H1 (cell line): ENCODE data around the gene UFM1. TPM values are rescaled to one million over a fixed set of nuclear protein-coding genes. Genes with fewer than 3 reads are reported as not detected.

Experiments
- CTCF ChIA-PET: fragments of 300-600 bp; sonication (Branson Sonifier 250); formaldehyde crosslinking; loops from one replicate; lab custom pipeline; 2021; ENCODE audit not compliant: partially characterized antibody; lab: Charles Lee
- POLR2A ChIA-PET: fragments of 300-600 bp; sonication (Branson Sonifier 250); formaldehyde crosslinking; loops from one replicate; lab custom pipeline; 2021; ENCODE audit warnings: inconsistent platforms; ENCODE audit not compliant: partially characterized antibody; lab: Charles Lee
- DNase-seq, 2 experiments: peaks; one replicate each; pipeline versions ENCODE4 v3.0.0 to v3.0.0-alpha.2; 2010 to 2022; ENCODE audit warnings: low spot score in 2 of 2, low read depth in 1 of 2, mixed read lengths in 1 of 2
- FAIRE-seq: peaks from 2 replicates; lab custom pipeline; 2011; peaks lifted over from hg19 to GRCh38; lab: Jason Lieb, UNC
- H2AFZ ChIP-seq: 2 replicates; pipeline ENCODE4 v1.8.1; 2012; ENCODE audit warnings: low read length, inconsistent platforms
- H2AK5ac ChIP-seq: 2 replicates; pipeline ENCODE4 v1.6.1; 2013; ENCODE audit warnings: low read depth, low read length
- H2BK120ac ChIP-seq: replicated peaks from 2 replicates; pipeline ENCODE3; 2013; ENCODE audit warnings: low read depth, low read length, inconsistent platforms
- H2BK12ac ChIP-seq: 2 replicates; pipeline ENCODE4 v1.6.1; 2013; ENCODE audit warnings: low read depth, low read length
- H2BK15ac ChIP-seq: 2 replicates; pipeline ENCODE4 v1.6.1; 2013; ENCODE audit warnings: low read length
- H2BK20ac ChIP-seq: 2 replicates; pipeline ENCODE4 v1.6.1; 2013; ENCODE audit warnings: low read length
- H2BK5ac ChIP-seq: 2 replicates; pipeline ENCODE4 v1.6.1; 2013; ENCODE audit warnings: low read depth, low read length
- H3K14ac ChIP-seq: 2 replicates; pipeline ENCODE4 v1.6.1; 2013; ENCODE audit warnings: inconsistent platforms; ENCODE audit not compliant: insufficient read length
- H3K18ac ChIP-seq: 2 replicates; pipeline ENCODE4 v1.6.1; 2013; ENCODE audit warnings: low read length; ENCODE audit errors: extremely low read depth
- H3K23ac ChIP-seq: 2 replicates; pipeline ENCODE4 v1.6.1; 2013; ENCODE audit warnings: inconsistent platforms; ENCODE audit not compliant: insufficient read length
- H3K23me2 ChIP-seq: 2 replicates; pipeline ENCODE4 v1.6.1; 2013; ENCODE audit warnings: low read depth, low read length
- H3K27ac ChIP-seq: 2 replicates; pipeline ENCODE4 v1.6.1; 2011; ENCODE audit warnings: low read depth, low read length, inconsistent platforms
- H3K27me3 ChIP-seq, 4 experiments: replicated peaks in 1 of 4; 1 replicate in 1 of 4; 2 replicates in 3 of 4; pipeline versions ENCODE4 v1.6.1 to v1.8.1; 2011 to 2013; ENCODE audit warnings: low read length in 3 of 4, mild to moderate bottlenecking in 3 of 4, inconsistent platforms in 2 of 4, mixed read lengths in 2 of 4, moderate library complexity in 1 of 4; ENCODE audit not compliant: control insufficient read depth in 3 of 4, insufficient read depth in 3 of 4; ENCODE audit errors: extremely low read depth in 1 of 4
- H3K36me3 ChIP-seq, 4 experiments: 2 replicates each; pipeline versions ENCODE4 v1.6.1 to v1.8.1; 2011 to 2013; ENCODE audit warnings: mild to moderate bottlenecking in 4 of 4, low read length in 3 of 4, moderate library complexity in 2 of 4, control low read depth in 1 of 4, inconsistent platforms in 1 of 4; ENCODE audit not compliant: insufficient read depth in 4 of 4, control insufficient read depth in 2 of 4
- H3K4ac ChIP-seq: replicated peaks from 2 replicates; pipeline ENCODE3; 2013; ENCODE audit warnings: low read length, low read depth, mixed read lengths, inconsistent platforms; ENCODE audit not compliant: insufficient read length
- H3K4me1 ChIP-seq, 4 experiments: replicated peaks in 1 of 4; 1 replicate in 1 of 4; 2 replicates in 3 of 4; pipeline versions ENCODE4 v1.6.1 to v1.8.1; 2011 to 2013; ENCODE audit warnings: low read length in 3 of 4, inconsistent platforms in 2 of 4, mixed read lengths in 1 of 4; ENCODE audit not compliant: insufficient read depth in 4 of 4, control insufficient read depth in 3 of 4
- H3K4me2 ChIP-seq, 2 experiments: 2 replicates each; pipeline versions ENCODE4 v1.6.1 to v1.8.1; 2011 to 2013; ENCODE audit warnings: low read depth in 2 of 2, low read length in 2 of 2, control low read depth in 1 of 2, inconsistent platforms in 1 of 2, mild to moderate bottlenecking in 1 of 2; ENCODE audit not compliant: insufficient read depth in 1 of 2
- H3K4me3 ChIP-seq, 4 experiments: fragments of 200-600, 300-600 bp in 1 of 4; sonication (generic), shearing (Covaris generic), sonication (Bioruptor Twin) in 1 of 4; 2 replicates each; pipeline versions ENCODE4 v1.5.1 to v1.8.1; 2011 to 2016; ENCODE audit warnings: low read length in 4 of 4, low read depth in 3 of 4, control low read depth in 2 of 4, inconsistent platforms in 2 of 4, mild to moderate bottlenecking in 2 of 4, mixed read lengths in 1 of 4, moderate library complexity in 1 of 4; ENCODE audit not compliant: insufficient read depth in 2 of 4; ENCODE audit errors: extremely low read depth in 1 of 4
- H3K56ac ChIP-seq: replicated peaks from 2 replicates; pipeline ENCODE3; 2013; ENCODE audit warnings: low read depth, mild to moderate bottlenecking, mixed read lengths, low read length, inconsistent platforms; ENCODE audit not compliant: insufficient read length
- H3K79me1 ChIP-seq: 2 replicates; pipeline ENCODE4 v1.6.1; 2013; ENCODE audit warnings: low read depth, low read length, control low read depth
- H3K79me2 ChIP-seq, 2 experiments: 2 replicates each; pipeline versions ENCODE4 v1.6.1 to v1.8.1; 2012 to 2013; ENCODE audit warnings: low read length in 2 of 2, mild to moderate bottlenecking in 2 of 2, inconsistent platforms in 1 of 2; ENCODE audit not compliant: insufficient read depth in 2 of 2, control insufficient read depth in 1 of 2
- H3K9ac ChIP-seq, 4 experiments: replicated peaks in 1 of 4; 1 replicate in 1 of 4; 2 replicates in 3 of 4; pipeline versions ENCODE4 v1.6.1 to v1.8.1; 2011 to 2013; ENCODE audit warnings: low read depth in 3 of 4, low read length in 3 of 4, control low read depth in 2 of 4, mild to moderate bottlenecking in 2 of 4, moderate library complexity in 2 of 4, inconsistent platforms in 1 of 4; ENCODE audit errors: extremely low read depth in 1 of 4
- H3K9me3 ChIP-seq, 2 experiments: 2 replicates each; pipeline versions ENCODE4 v1.6.1 to v1.8.1; 2012 to 2013; ENCODE audit warnings: mild to moderate bottlenecking in 2 of 2, moderate library complexity in 2 of 2, control low read depth in 1 of 2, inconsistent platforms in 1 of 2, low read depth in 1 of 2, low read length in 1 of 2, mixed read lengths in 1 of 2; ENCODE audit not compliant: insufficient read depth in 2 of 2
- H4K20me1 ChIP-seq, 2 experiments: replicated peaks in 1 of 2; 2 replicates each; pipeline versions ENCODE3 to v1.8.1; 2011 to 2013; ENCODE audit warnings: inconsistent platforms in 2 of 2, low read length in 2 of 2, mild to moderate bottlenecking in 1 of 2; ENCODE audit not compliant: insufficient read depth in 2 of 2, control insufficient read depth in 1 of 2
- H4K5ac ChIP-seq: 2 replicates; pipeline ENCODE4 v1.6.1; 2013; ENCODE audit warnings: low read length, low read depth, mixed read lengths, inconsistent platforms; ENCODE audit not compliant: insufficient read length
- H4K8ac ChIP-seq: 2 replicates; pipeline ENCODE4 v1.8.0; 2013; ENCODE audit warnings: mild to moderate bottlenecking, moderate library complexity, low read length, inconsistent platforms; ENCODE audit not compliant: insufficient read depth; ENCODE audit errors: extremely low read depth
- H4K91ac ChIP-seq: replicated peaks from 2 replicates; pipeline ENCODE3; 2013; ENCODE audit warnings: low read length, mixed read lengths, inconsistent platforms; ENCODE audit not compliant: insufficient read length
- BACH1 ChIP-seq: IDR thresholded peaks from 2 replicates; pipeline ENCODE4 v1.6.1; 2012; ENCODE audit warnings: low read length, improper control_type of control experiment
- CREB1 ChIP-seq: IDR thresholded peaks from 2 replicates; pipeline ENCODE4 v1.6.1; 2012; ENCODE audit warnings: inconsistent platforms
- HDAC2 ChIP-seq, 2 experiments: fragments of 300-600 bp in 1 of 2; sonication (generic) in 1 of 2; IDR thresholded peaks; 2 replicates each; pipeline ENCODE4 v1.6.1; 2011 to 2012; ENCODE audit warnings: low read depth in 2 of 2, low read length in 2 of 2, mild to moderate bottlenecking in 2 of 2, moderate library complexity in 2 of 2, borderline replicate concordance in 1 of 2, inconsistent platforms in 1 of 2
- KDM4A ChIP-seq: IDR thresholded peaks from one replicate; pipeline ENCODE4 v1.7.1; 2012; ENCODE audit warnings: low read depth, mild to moderate bottlenecking, moderate library complexity, low read length, inconsistent platforms; ENCODE audit not compliant: severe bottlenecking
- POLR2A ChIP-seq, 2 experiments: IDR thresholded peaks; 1 replicate in 1 of 2; 2 replicates in 1 of 2; pipeline ENCODE4 v1.6.1; 2011; ENCODE audit warnings: low read depth in 2 of 2, low read length in 2 of 2, mild to moderate bottlenecking in 2 of 2; ENCODE audit errors: control extremely low read depth in 1 of 2
- SUZ12 ChIP-seq: fragments of 200-600 bp; sonication (generic); IDR thresholded peaks from 2 replicates; pipeline ENCODE4 v1.6.1; 2012; ENCODE audit warnings: mild to moderate bottlenecking, inconsistent platforms, low read length, moderate library complexity, mixed read lengths
- TAF1 ChIP-seq: IDR thresholded peaks from 2 replicates; pipeline ENCODE4 v1.6.1; 2011; ENCODE audit warnings: mild to moderate bottlenecking, low read depth, low read length
- WGBS, 2 experiments: shearing (Covaris generic) in 1 of 2; methylation state at CpG; one replicate each; pipeline versions ENCODE4 v1.1.6 to v1.1.7; 2013 to 2015; ENCODE audit warnings: low lambda C conversion rate in 2 of 2, mixed read lengths in 2 of 2, inconsistent platforms in 1 of 2, low coverage in 1 of 2, missing lambda C conversion rate in 1 of 2; ENCODE audit not compliant: insufficient replicate concordance in 2 of 2, insufficient coverage in 1 of 2, insufficient read length in 1 of 2; ENCODE audit errors: extremely low coverage in 1 of 2, missing lambda C conversion rate in 1 of 2; 5-methylcytosine and 5-hydroxymethylcytosine counted together
- polyA plus RNA-seq, 7 experiments: library from polyadenylated mRNA; depleted of rRNA in 3 of 7; stranded (reverse) in 5 of 7; unstranded in 2 of 7; fragments of >200 nt in 5 of 7; fragments of 200-250 nt in 2 of 7; gene quantifications; 1 replicate in 5 of 7; 2 replicates in 1 of 7; 4 replicates in 1 of 7; pipeline versions ENCODE4 v1.2.1 to v1.2.3, GENCODE V29; 2011 to 2013; ENCODE audit warnings: missing spikeins in 2 of 7, mixed read lengths in 2 of 7
- total RNA-seq: library from RNA; stranded (reverse); fragmentation: NEBNext Ultra II Directional; extraction: Animal tissue kit (Norgen Biotek cat#: 25700); gene quantifications from 2 replicates; pipeline ENCODE4 v1.2.1, GENCODE V29; 2021

Gene UFM1
- total and polyA plus RNA-seq, 2 of the 8 experiments (the other 6 are each of a cell fraction or from before 2014, with no cell fraction given), result 16.0 to 34.3 TPM

- POLR2A ChIA-PET, result interaction anchor here (1.0 kb wide), 1 partner anchor 34 kb away, joined by 3 read pairs; no protein-coding TSS in a partner anchor
- no peaks in the 10 kb centered on the region for H4K20me1 ChIP-seq
- no peak overlapping the region for H3K14ac ChIP-seq
- H4K91ac ChIP-seq, result no peak overlapping the region
- H3K56ac ChIP-seq, result no peak overlapping the region
- H3K4me1 ChIP-seq, result no peaks in the 10 kb centered on the region
- H2BK120ac ChIP-seq, result no peak overlapping the region
- H3K4me3 ChIP-seq, result no peak overlapping the region
- H2BK20ac ChIP-seq, result no peak overlapping the region
- no peak overlapping the region for H2BK12ac ChIP-seq
- H3K9ac ChIP-seq, result no peak overlapping the region
- peak overlapping the region; percentile 55; the same call in 1 of the 2 replicates for H2AFZ ChIP-seq
- no peaks in the 10 kb centered on the region for H3K27me3 ChIP-seq
- no peak overlapping the region for H4K8ac ChIP-seq
- no peaks in the 10 kb centered on the region for H3K79me1 ChIP-seq
- no peak for FAIRE-seq
- H3K18ac ChIP-seq, result no peak overlapping the region
- no peak overlapping the region for H3K4me2 ChIP-seq
- H3K23me2 ChIP-seq, result no peaks in the 10 kb centered on the region
- H2BK15ac ChIP-seq, result no peak overlapping the region
- no peaks in the 10 kb centered on the region for H3K9me3 ChIP-seq
- TF ChIP-seq TAF1 (no peak), CREB1 (no peak), BACH1 (no peak), HDAC2 (IDR thresholded peaks at IDR 0.05; ENCODE audit: borderline replicate concordance in 1 of 2, low read depth in 2 of 2, low read length in 2 of 2) (no peak), POLR2A (IDR thresholded peaks at IDR 0.05; ENCODE audit: control extremely low read depth in 1 of 2, low read depth in 2 of 2, low read length in 2 of 2) (no peak), KDM4A (no peak), SUZ12 (no peak)
- no peak overlapping the region for H3K23ac ChIP-seq
- H2AK5ac ChIP-seq, result no peak overlapping the region
- 96% methylated on average over 1 of the region's 1 CpG; no CpG with 5 or more reads in 1 of the 2 experiments for WGBS, 2 experiments
- H3K4ac ChIP-seq, result no peak overlapping the region
- DNase-seq, result no peak
- CTCF ChIA-PET, result interaction anchor here (0.6 kb wide), 1 partner anchor 478 kb away, joined by 3 read pairs; no protein-coding TSS in a partner anchor
- no peak overlapping the region for H2BK5ac ChIP-seq
- H4K5ac ChIP-seq, result no peak overlapping the region
- H3K27ac ChIP-seq, result no peak overlapping the region
- H3K36me3 ChIP-seq, result no peaks in the 10 kb centered on the region
- no peaks in the 10 kb centered on the region for H3K79me2 ChIP-seq
These were observed 45.3 kb downstream of the UFM1 start for GRCh38 chr13:38394777-38395496.
